Colonic mucosa (tissue), 4 donors: ENCODE data around the gene SMIM35. TPM values are rescaled to one million over a fixed set of nuclear protein-coding genes. Genes with fewer than 3 reads are reported as not detected.

Source experiments
- DNase-seq: peaks from one replicate; pipeline ENCODE4 v3.0.0-alpha.2; 2020
- H3K27ac ChIP-seq: fragments of 200-600 bp; one replicate; pipeline ENCODE4 v1.8.0; 2021
- H3K27me3 ChIP-seq: fragments of 200-600 bp; one replicate; pipeline ENCODE4 v1.8.0; 2021
- H3K36me3 ChIP-seq: fragments of 200-600 bp; one replicate; pipeline ENCODE4 v1.8.0; 2021
- H3K4me1 ChIP-seq: fragments of 200-600 bp; one replicate; pipeline ENCODE4 v1.8.0; 2021; ENCODE audit warnings: mild to moderate bottlenecking
- H3K4me3 ChIP-seq: fragments of 200-600 bp; one replicate; pipeline ENCODE4 v1.8.0; 2021
- H3K9ac ChIP-seq, 2 donors: one replicate each; pipeline ENCODE4 v1.7.0; 2013; ENCODE audit warnings: control low read depth in 2 of 2, low read depth in 2 of 2, low read length in 2 of 2
- H3K9me3 ChIP-seq: fragments of 200-600 bp; one replicate; pipeline ENCODE4 v1.8.0; 2021
- CTCF ChIP-seq: fragments of 200-600 bp; IDR thresholded peaks from one replicate; pipeline ENCODE4 v1.8.0; 2022; ENCODE audit warnings: antibody characterized with exemption, mild to moderate bottlenecking
- intact Hi-C: fragments of 100-400 bp; cut with DNase I; formaldehyde crosslinking; loops from one replicate; pipeline ENCODE4 v1.14.1; 2022
- total RNA-seq, 2 donors: library from RNA; stranded (reverse); fragmentation: NEBNext Ultra II Directional in 1 of 2; extraction: Animal tissue kit (Norgen Biotek cat#: 25700) in 1 of 2; gene quantifications; one replicate each; pipeline ENCODE4 v1.2.1, GENCODE V29; 2021
- donor health status: healthy.
- donor health status: DM: no; HTN: no; CAD: no.
- donor health status: DM: no; HTN: no; CAD: no.

SMIM35 gene
- total RNA-seq, 2 donors from 2014 or later, result not detected

- no peak overlapping the region for H3K4me3 ChIP-seq
- H3K27me3 ChIP-seq, result no peaks in the 10 kb centered on the region
- no peaks in the 10 kb centered on the region for H3K36me3 ChIP-seq
- TF ChIP-seq CTCF, result no peak
- H3K9ac ChIP-seq, result no peak overlapping the region
- H3K4me1 ChIP-seq, result peaks cover 7% of the 10 kb centered on the region
- DNase-seq, result no peak
- H3K27ac ChIP-seq, result no peak overlapping the region
- H3K9me3 ChIP-seq, result no peaks in the 10 kb centered on the region
- intact Hi-C loops, result no loop called here
Measured at GRCh38 chr11:117998664-117999353, 88.0 kb downstream of the SMIM35 start.

GRCh38 chr11:117997823-117998579 is 88.8 kb downstream of the SMIM35 start:
- H3K27ac ChIP-seq, result no peak overlapping the region
- intact Hi-C loops, result no loop called here
- H3K4me1 ChIP-seq, result peaks cover 7% of the 10 kb centered on the region
- TF ChIP-seq CTCF, result no peak
- H3K4me3 ChIP-seq, result no peak overlapping the region
- no peak for DNase-seq
- H3K9me3 ChIP-seq, result no peaks in the 10 kb centered on the region
- H3K9ac ChIP-seq, result no peak overlapping the region
- H3K36me3 ChIP-seq, result no peaks in the 10 kb centered on the region
- H3K27me3 ChIP-seq, result no peaks in the 10 kb centered on the region

- Histone ChIP-seq H3K36me3 (no peaks in the 10 kb centered on the region), H3K4me1 (peaks cover 7% of the 10 kb centered on the region), H3K9ac (no peak overlapping the region), H3K27me3 (no peaks in the 10 kb centered on the region), H3K9me3 (no peaks in the 10 kb centered on the region), H3K4me3 (no peak overlapping the region), H3K27ac (no peak overlapping the region)
- DNase-seq, result no peak
- TF ChIP-seq CTCF, result no peak
- intact Hi-C loops, result no loop called here
Measured at GRCh38 chr11:117997406-117997805, 89.4 kb downstream of the SMIM35 start.

GRCh38 chr11:117996058-117996457 is 90.7 kb downstream of the SMIM35 start:
- H3K27ac ChIP-seq, result no peak overlapping the region
- no peaks in the 10 kb centered on the region for H3K36me3 ChIP-seq
- no peak for DNase-seq
- no peak overlapping the region for H3K9ac ChIP-seq
- H3K4me1 ChIP-seq, result no peaks in the 10 kb centered on the region
- H3K9me3 ChIP-seq, result no peaks in the 10 kb centered on the region
- intact Hi-C loops, result no loop called here
- H3K27me3 ChIP-seq, result no peaks in the 10 kb centered on the region
- no peak for TF ChIP-seq CTCF
- no peak overlapping the region for H3K4me3 ChIP-seq

- no peaks in the 10 kb centered on the region for H3K27me3 ChIP-seq
- H3K36me3 ChIP-seq, result no peaks in the 10 kb centered on the region
- no peak overlapping the region for H3K4me3 ChIP-seq
- intact Hi-C loops, result no loop called here
- H3K9me3 ChIP-seq, result no peaks in the 10 kb centered on the region
- DNase-seq, result no peak
- no peak overlapping the region for H3K9ac ChIP-seq
- H3K27ac ChIP-seq, result no peak overlapping the region
- no peak for TF ChIP-seq CTCF
- H3K4me1 ChIP-seq, result no peaks in the 10 kb centered on the region
Measured at GRCh38 chr11:117995472-117995871, 91.3 kb downstream of the SMIM35 start.
